Esophagus squamous epithelium (tissue), 4 donors: ENCODE results near the gene TBX2.

Source experiments
- CTCF ChIP-seq, 6 experiments: fragments of 450-650 bp in 4 of 6; fragments of 200-600 bp in 2 of 6; sonication (generic) in 2 of 6; IDR thresholded peaks; one replicate each; pipeline ENCODE4 v1.5.1; 2016 to 2019; ENCODE audit warnings: antibody characterized with exemption in 6 of 6, mild to moderate bottlenecking in 4 of 6, moderate library complexity in 4 of 6
- POLR2A ChIP-seq, 4 donors: fragments of 450-650 bp; IDR thresholded peaks; one replicate each; pipeline ENCODE4 v1.6.1; 2017; ENCODE audit warnings: antibody characterized with exemption in 4 of 4, mild to moderate bottlenecking in 4 of 4, moderate library complexity in 3 of 4

GRCh38 chr17:61379457-61380216 lies 20.0 kb upstream of the TBX2 start:
- TF ChIP-seq CTCF (IDR thresholded peaks at IDR 0.05): no peak
- TF ChIP-seq POLR2A (IDR thresholded peaks at IDR 0.05): no peak
